Lung (tissue), 12 donors: ENCODE data around the gene MGAT1. TPM values are rescaled to one million over a fixed set of nuclear protein-coding genes. Genes with fewer than 3 reads are reported as not detected.

ENCODE experiments used
- ATAC-seq: fragments of 200-7000 bp; cut with Tn5 transposase; one replicate; pipeline ENCODE4 v1.9.1; 2020; ENCODE audit warnings: moderate number of reproducible peaks; ENCODE audit not compliant: insufficient read depth, low FRiP score
- DNase-seq, 3 donors: peaks; one replicate each; pipeline ENCODE4 v3.0.0-alpha.2; 2013 to 2017
- H3K27ac ChIP-seq, 2 donors: one replicate each; pipeline ENCODE4 v1.5.1; 2013; ENCODE audit warnings: mild to moderate bottlenecking in 2 of 2, moderate library complexity in 2 of 2, control low read depth in 1 of 2, inconsistent platforms in 1 of 2, low read depth in 1 of 2, low read length in 1 of 2
- H3K27me3 ChIP-seq, 3 donors: one replicate each; pipeline ENCODE4 v1.5.1; 2013; ENCODE audit warnings: low read length in 2 of 3; ENCODE audit not compliant: control insufficient read depth in 3 of 3, insufficient read depth in 3 of 3
- H3K36me3 ChIP-seq, 4 donors: one replicate each; pipeline ENCODE4 v1.5.1; 2013; ENCODE audit warnings: low read length in 4 of 4, mild to moderate bottlenecking in 1 of 4, moderate library complexity in 1 of 4; ENCODE audit not compliant: control insufficient read depth in 4 of 4, insufficient read depth in 4 of 4
- H3K4me1 ChIP-seq, 5 donors: one replicate each; pipeline ENCODE4 v1.5.1; 2013; ENCODE audit warnings: low read length in 5 of 5, mild to moderate bottlenecking in 2 of 5, moderate library complexity in 1 of 5; ENCODE audit not compliant: control insufficient read depth in 5 of 5, insufficient read depth in 5 of 5
- H3K4me3 ChIP-seq: one replicate; pipeline ENCODE4 v1.5.1; 2013; ENCODE audit warnings: mild to moderate bottlenecking, control low read depth, moderate library complexity
- H3K9ac ChIP-seq, 2 donors: one replicate each; pipeline ENCODE4 v1.5.1; 2013; ENCODE audit warnings: low read length in 2 of 2, control low read depth in 1 of 2; ENCODE audit not compliant: insufficient read depth in 1 of 2
- H3K9me3 ChIP-seq, 4 donors: one replicate each; pipeline ENCODE4 v1.5.1; 2013; ENCODE audit warnings: low read length in 3 of 4, mild to moderate bottlenecking in 1 of 4, moderate library complexity in 1 of 4; ENCODE audit not compliant: control insufficient read depth in 4 of 4, insufficient read depth in 3 of 4
- CTCF ChIP-seq: IDR thresholded peaks from 2 replicates; pipeline ENCODE4 v1.5.1; 2012; ENCODE audit warnings: mild to moderate bottlenecking; ENCODE audit errors: control extremely low read depth, extremely low read depth
- WGBS, 2 donors: extraction: QIAGEN DNeasy Blood & Tissue Kit; methylation state at CpG; one replicate each; pipeline ENCODE4 v1.1.7; 2013; 5-methylcytosine and 5-hydroxymethylcytosine counted together
- polyA plus RNA-seq, 2 donors: library from polyadenylated mRNA; stranded (reverse); fragments of 200-250 nt; gene quantifications; one replicate each; pipeline ENCODE4 v1.2.1, GENCODE V29; 2013
- total RNA-seq, 2 donors: library from RNA; depleted of rRNA in 1 of 2; stranded (reverse); fragments of >200 nt in 1 of 2; gene quantifications; one replicate each; pipeline ENCODE4 v1.2.1, GENCODE V29; 2014 to 2021
- donor health status: control.
- donor health status: control.
- donor health status: Bipolar disorder and iron deficiency.
- donor health status: healthy.
- donor health status: DM: yes; HTN: yes; CAD: no.

Gene MGAT1
- total and polyA plus RNA-seq, 4 donors: 117 to 415 (median 211) TPM

GRCh38 chr5:180792287-180792964, 10.2 kb downstream of the MGAT1 start:
- H3K9me3 ChIP-seq: no peaks in the 10 kb centered on the region
- no peak for TF ChIP-seq CTCF
- no peak for ATAC-seq
- no peaks in the 10 kb centered on the region for H3K27me3 ChIP-seq
- whole genome bisulfite sequencing, 2 donors: 95 to 96% methylated on average over 57 to 60 of the region's 60 CpGs
- H3K4me3 ChIP-seq: no peak overlapping the region
- H3K4me1 ChIP-seq: peaks cover 0 to 19% (median 2%) of the 10 kb centered on the region in 5 donors
- no peak overlapping the region for H3K9ac ChIP-seq
- DNase-seq: no peak
- peaks cover 9 to 42% (median 22%) of the 10 kb centered on the region in 4 donors for H3K36me3 ChIP-seq
- no peak overlapping the region for H3K27ac ChIP-seq

GRCh38 chr5:180791611-180792213, 10.9 kb downstream of the MGAT1 start:
- Histone ChIP-seq H3K27ac (no peak overlapping the region), H3K4me1 (peaks cover 0 to 19% (median 4%) of the 10 kb centered on the region in 5 donors), H3K9ac (no peak overlapping the region), H3K4me3 (no peak overlapping the region), H3K36me3 (peaks cover 9 to 43% (median 22%) of the 10 kb centered on the region in 4 donors), H3K27me3 (no peaks in the 10 kb centered on the region), H3K9me3 (no peaks in the 10 kb centered on the region)
- ATAC-seq (no peak), DNase-seq (no peak)
- 96% methylated on average over 31 of the region's 31 CpGs for WGBS, 2 donors
- TF ChIP-seq CTCF: no peak

- no peak for ATAC-seq
- WGBS, 2 donors: 90% methylated on average over 6 of the region's 6 CpGs
- Histone ChIP-seq H3K9ac (no peak overlapping the region), H3K27me3 (no peaks in the 10 kb centered on the region), H3K27ac (no peak overlapping the region), H3K4me3 (no peak overlapping the region), H3K36me3 (peaks cover 9 to 43% (median 22%) of the 10 kb centered on the region in 4 donors), H3K4me1 (peaks cover 0 to 27% (median 15%) of the 10 kb centered on the region in 5 donors), H3K9me3 (no peaks in the 10 kb centered on the region)
- DNase-seq: no peak
- no peak for TF ChIP-seq CTCF
Observed at GRCh38 chr5:180790524-180790923, 12.1 kb downstream of the MGAT1 start.
